ENCODE measurements around the gene COX7A2L.
A peak's percentile ranks its signal among the peaks of the same experiment; 100 is the strongest.

Gene COX7A2L

GRCh38 chr2:42315844-42316470 lies 45.1 kb downstream of the COX7A2L start:
- no peak for DNase-seq

- DNase-seq, result peak; percentile 93
These were observed 46.0 kb downstream of the COX7A2L start for GRCh38 chr2:42314892-42315468.

GRCh38 chr2:42312106-42312505 lies 48.9 kb downstream of the COX7A2L start:
- DNase-seq, result no peak

DNA sequence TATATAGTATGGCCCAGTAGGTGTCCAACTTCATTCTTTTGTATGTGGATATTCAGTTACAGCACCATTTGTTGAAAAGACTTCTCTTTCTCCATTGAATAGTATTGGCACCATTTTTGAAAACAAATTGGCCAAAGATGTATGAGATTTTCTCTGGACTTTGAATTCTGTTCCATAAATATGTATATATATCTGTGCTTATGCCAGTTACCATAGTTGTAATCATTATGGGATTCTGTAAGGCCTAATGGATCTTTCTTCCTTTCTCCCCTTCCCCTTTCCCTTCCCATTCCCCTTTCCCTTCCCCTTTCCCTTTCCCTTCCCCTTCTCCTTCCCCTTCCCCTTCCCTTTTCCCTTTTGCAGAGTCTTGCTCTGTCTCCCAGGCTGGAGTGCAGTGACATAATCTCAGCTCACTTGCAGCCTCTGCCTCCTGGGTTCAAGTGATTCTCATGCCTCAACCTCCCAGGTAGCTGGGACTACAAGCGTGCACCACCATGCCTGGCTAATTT lies 51.0 kb downstream of the COX7A2L start:
- DNase-seq, result no peak

GRCh38 chr2:42309366-42309765 lies 51.7 kb downstream of the COX7A2L start:
- DNase-seq, result no peak

GRCh38 chr2:42307180-42307579 lies 53.8 kb downstream of the COX7A2L start:
- DNase-seq, result no peak

DNA sequence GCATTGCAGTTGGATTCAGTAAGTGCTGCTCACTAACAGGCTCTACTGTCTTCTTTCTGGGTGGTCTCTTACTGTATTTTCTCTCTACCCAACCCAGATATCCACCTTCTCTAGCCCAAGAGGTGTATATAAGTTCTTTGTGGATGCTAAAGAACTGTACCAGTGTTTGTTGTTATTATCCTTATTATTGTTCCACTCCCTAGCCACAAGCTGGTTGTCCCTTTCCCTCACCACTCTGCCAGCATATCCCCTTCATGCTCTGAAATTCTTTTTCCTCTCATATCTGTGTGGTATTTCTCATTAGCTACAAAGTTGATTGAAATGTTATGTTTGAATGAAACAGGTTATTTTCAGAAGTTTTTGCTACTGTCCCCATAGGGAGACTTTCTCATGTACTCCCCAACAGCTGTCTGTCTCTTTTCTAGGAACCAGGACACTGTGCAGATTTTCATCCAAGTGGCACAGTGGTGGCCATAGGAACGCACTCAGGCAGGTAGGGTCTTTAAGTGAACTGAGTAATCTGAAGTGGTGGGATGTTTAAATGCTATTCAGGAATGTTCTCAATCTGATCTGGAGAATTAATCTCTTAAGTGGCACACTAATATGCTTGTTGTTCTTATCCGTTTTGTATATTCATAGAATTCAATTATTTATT lies 56.8 kb downstream of the COX7A2L start:
- DNase-seq, result no peak

GRCh38 chr2:42303252-42303651 lies 57.8 kb downstream of the COX7A2L start:
- DNase-seq, result no peak

DNA sequence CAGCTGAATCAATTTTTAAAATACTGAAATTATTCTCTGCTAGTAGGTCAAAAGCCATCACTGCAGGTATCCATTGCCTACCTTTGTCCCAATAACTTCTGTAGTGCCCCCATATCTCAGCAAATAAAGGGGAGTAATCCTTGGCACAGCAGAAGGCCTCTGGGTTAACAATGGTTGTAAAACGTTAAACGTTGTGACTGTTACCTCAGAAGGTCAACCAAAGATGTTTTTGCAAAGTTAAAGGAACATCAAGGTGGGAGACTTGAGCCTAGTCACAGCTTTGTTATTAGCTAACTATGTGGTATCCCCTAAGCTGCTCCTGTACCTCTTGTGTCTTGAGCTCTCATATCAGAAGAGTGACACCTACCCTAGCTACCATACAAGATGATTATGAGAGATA lies 60.5 kb downstream of the COX7A2L start:
- no peak for DNase-seq
